ENCODE results near the gene KIAA1958.

Gene KIAA1958

DNA sequence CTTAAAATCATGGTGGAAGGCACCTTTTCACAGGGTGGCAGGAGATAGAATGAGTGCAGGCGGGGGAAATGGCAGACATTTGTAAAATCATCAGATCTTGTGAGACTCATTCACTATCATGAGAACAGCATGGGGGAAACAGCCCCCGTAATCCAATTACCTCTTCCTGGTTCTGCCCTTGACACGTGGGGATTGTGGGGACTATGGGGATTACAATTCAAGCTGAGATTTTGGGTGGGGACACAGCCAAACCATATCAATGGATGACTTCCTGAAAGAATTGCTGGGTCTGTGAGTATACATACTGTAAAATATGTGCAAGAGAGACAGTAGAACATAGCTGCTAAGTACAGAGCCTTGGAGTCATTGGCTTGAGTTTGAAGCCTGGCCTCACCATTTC is 47.0 kb downstream of the KIAA1958 start:
- TF ChIP-seq, protein P1, sequence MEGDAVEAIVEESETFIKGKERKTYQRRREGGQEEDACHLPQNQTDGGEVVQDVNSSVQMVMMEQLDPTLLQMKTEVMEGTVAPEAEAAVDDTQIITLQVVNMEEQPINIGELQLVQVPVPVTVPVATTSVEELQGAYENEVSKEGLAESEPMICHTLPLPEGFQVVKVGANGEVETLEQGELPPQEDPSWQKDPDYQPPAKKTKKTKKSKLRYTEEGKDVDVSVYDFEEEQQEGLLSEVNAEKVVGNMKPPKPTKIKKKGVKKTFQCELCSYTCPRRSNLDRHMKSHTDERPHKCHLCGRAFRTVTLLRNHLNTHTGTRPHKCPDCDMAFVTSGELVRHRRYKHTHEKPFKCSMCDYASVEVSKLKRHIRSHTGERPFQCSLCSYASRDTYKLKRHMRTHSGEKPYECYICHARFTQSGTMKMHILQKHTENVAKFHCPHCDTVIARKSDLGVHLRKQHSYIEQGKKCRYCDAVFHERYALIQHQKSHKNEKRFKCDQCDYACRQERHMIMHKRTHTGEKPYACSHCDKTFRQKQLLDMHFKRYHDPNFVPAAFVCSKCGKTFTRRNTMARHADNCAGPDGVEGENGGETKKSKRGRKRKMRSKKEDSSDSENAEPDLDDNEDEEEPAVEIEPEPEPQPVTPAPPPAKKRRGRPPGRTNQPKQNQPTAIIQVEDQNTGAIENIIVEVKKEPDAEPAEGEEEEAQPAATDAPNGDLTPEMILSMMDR (IDR thresholded peaks at IDR 0.05; ENCODE audit: insufficient read depth, low read length), result no peak
- TF ChIP-seq REST (IDR thresholded peaks at IDR 0.05; ENCODE audit: insufficient replicate concordance, low read depth), result no peak
- Histone ChIP-seq H3K27me3 (ENCODE audit: insufficient read depth, poor library complexity, severe bottlenecking) (no peaks in the 10 kb centered on the region), H3K4me3 (replicated peaks; ENCODE audit: insufficient read depth, low read length) (no peak overlapping the region), H3K27ac (replicated peaks) (no peak overlapping the region)
- DNase-seq (ENCODE audit: low read depth in 1 of 2, low spot score in 1 of 2), result no peak

DNA sequence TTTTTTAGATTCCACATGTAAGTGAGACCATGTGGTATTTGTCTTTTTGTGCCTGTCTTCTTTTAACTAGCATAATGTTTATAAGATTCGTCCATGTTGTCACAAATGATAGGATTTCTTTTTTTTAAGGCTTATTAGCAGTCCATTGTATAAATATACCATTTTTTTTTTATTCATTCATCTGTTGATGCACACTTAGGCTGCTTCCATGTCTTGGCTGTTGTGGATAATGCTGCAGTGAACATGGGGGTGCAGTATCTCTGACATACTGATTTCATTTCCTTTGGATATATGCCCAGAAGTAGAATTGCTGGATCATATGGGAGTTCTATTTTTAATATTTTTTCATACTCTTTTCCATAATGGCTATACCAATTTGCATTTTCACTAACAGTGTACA is 48.7 kb downstream of the KIAA1958 start:
- DNase-seq (ENCODE audit: low read depth in 1 of 2, low spot score in 1 of 2), result no peak
- TF ChIP-seq GABPA (IDR thresholded peaks at IDR 0.05; ENCODE audit: low read depth), result no peak
- TF ChIP-seq, protein P1 (IDR thresholded peaks at IDR 0.05; ENCODE audit: insufficient read depth, low read length), result no peak
- TF ChIP-seq POLR2AphosphoS5 (IDR thresholded peaks at IDR 0.05; ENCODE audit: low read depth), result no peak
- TF ChIP-seq SPI1 (IDR thresholded peaks at IDR 0.05; ENCODE audit: borderline replicate concordance, low read depth), result no peak
- no peak for TF ChIP-seq REST (IDR thresholded peaks at IDR 0.05; ENCODE audit: insufficient replicate concordance, low read depth)
- no peak overlapping the region for H3K27ac ChIP-seq (replicated peaks)
- H3K27me3 ChIP-seq (ENCODE audit: insufficient read depth, poor library complexity, severe bottlenecking), result no peaks in the 10 kb centered on the region
- no peak overlapping the region for H3K4me3 ChIP-seq (replicated peaks; ENCODE audit: insufficient read depth, low read length)

GRCh38 chr9:112535811-112536210 is 49.2 kb downstream of the KIAA1958 start:
- H3K27me3 ChIP-seq (ENCODE audit: insufficient read depth, poor library complexity, severe bottlenecking), result no peaks in the 10 kb centered on the region
- no peak overlapping the region for H3K4me3 ChIP-seq (replicated peaks; ENCODE audit: insufficient read depth, low read length)
- TF ChIP-seq, protein P1 (IDR thresholded peaks at IDR 0.05; ENCODE audit: insufficient read depth, low read length), result no peak
- TF ChIP-seq GABPA (IDR thresholded peaks at IDR 0.05; ENCODE audit: low read depth) (no peak), POLR2AphosphoS5 (IDR thresholded peaks at IDR 0.05; ENCODE audit: low read depth) (no peak), SPI1 (IDR thresholded peaks at IDR 0.05; ENCODE audit: borderline replicate concordance, low read depth) (no peak), REST (IDR thresholded peaks at IDR 0.05; ENCODE audit: insufficient replicate concordance, low read depth) (no peak)
- H3K27ac ChIP-seq (replicated peaks), result no peak overlapping the region
- DNase-seq (ENCODE audit: low read depth in 1 of 2, low spot score in 1 of 2), result no peak

Measured in HL-60 (cell line).